ENCODE results near the gene ATP1A2. TPM values are rescaled to one million over a fixed set of nuclear protein-coding genes. Genes with fewer than 3 reads are reported as not detected.

The ATP1A2 gene
- total and polyA plus RNA-seq, 2 of the 8 experiments (the other 6 are each of a cell fraction or from before 2014, with no cell fraction given) = 39.7 to 40.8 TPM

- TF ChIP-seq TAF1 (IDR thresholded peaks at IDR 0.05; ENCODE audit: low read depth, low read length) = peak; percentile 50; the same call in 1 of the 2 replicates
- TF ChIP-seq ASH2L (IDR thresholded peaks at IDR 0.05; ENCODE audit: low read length) = peak; percentile 72
Observed at GRCh38 chr1:160115545-160116282, at the start of gene ATP1A2 (continued).
